Middle frontal gyrus (tissue), 1 donor: Measurements from ENCODE around the gene WDR26.
"Not testable (repeated sequence)": the region's sequence is repeated elsewhere in the genome, so short reads cannot be mapped to it uniquely, and the experiment has no call there.

ENCODE experiments used
- DNase-seq: peaks from one replicate; pipeline ENCODE4 v3.0.0-alpha.2; 2015; ENCODE audit warnings: low spot score; ENCODE audit errors: extremely low spot score

The WDR26 gene

DNA sequence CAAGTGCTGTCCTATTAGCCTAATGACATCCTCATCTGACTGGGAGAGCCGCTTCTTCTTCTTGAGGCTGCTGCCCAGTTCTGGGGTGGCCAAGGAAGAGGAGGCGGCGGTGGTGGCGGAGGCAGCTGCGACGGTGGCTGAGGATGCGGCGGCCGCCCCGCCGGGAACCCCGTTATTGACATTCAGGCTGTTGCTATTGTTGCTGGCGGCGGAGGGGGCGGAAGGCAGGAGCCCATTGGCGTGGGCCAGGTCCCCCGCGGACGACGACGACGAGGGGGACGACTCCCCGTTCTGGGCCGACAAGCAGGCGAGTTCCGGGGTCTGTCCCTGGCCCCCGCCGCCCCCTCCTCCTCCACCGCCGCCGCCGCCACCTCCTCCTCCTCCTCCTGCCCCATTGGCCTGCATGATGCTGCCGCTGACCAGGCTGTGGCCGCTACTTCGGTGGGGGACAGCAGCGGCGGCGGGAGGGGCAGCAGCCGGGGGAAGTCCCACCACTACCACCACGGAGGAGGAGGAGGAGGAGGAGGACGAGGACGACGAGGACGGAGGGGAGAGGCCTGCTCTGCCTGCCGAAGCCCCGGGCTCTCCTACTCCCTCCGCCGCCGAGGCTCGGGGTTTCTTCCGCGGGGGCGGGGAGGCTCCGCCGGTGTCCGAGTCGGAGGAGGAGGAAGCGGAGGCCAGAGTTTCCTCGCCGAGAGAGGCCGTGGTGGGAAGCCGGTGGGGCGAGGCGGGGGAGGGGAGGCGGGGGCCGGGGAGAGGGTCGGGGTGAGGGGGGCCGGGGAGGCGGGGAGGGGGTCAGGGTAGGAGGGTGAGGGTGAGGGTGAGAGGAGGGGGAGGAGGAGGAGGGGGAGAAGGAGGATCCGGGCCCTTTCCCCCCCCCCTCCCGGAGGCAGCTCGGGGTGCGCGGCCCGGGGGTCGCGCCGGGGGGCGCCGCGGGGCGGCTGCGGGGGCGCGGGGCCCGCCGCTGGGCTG lies 610 bp downstream of the WDR26 start:
- no peak for DNase-seq

DNA sequence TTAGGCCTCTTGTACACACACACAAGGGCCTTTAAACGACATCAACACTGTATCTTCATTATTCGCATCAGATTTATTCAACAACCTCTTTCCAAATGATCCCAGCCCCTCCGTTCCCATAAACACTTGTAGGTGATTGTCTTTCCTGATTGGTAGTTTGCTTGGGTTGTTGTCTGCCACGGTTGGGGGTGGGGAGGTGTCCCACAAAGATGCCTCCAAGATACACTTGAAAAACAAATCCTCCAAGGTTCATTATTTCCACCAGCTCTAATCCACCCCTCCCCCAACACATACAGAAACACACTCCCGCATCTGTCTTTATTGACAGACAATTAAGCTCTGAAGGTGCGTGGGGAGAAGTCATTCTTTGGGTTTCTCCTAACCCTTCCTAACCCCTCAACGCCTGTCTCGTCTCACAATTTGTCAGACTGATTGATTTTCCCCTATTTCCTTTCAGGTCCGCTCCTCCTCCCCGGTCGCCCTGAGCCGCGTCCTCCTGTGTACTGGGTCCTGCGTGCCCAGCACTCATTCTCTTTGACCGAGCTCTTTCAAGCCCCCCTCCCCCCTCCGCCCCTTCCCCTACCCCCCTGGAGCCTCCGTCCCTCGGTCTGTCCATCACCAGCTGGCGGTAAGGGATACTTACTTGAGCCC lies 1.4 kb downstream of the WDR26 start:
- DNase-seq = no peak

DNA sequence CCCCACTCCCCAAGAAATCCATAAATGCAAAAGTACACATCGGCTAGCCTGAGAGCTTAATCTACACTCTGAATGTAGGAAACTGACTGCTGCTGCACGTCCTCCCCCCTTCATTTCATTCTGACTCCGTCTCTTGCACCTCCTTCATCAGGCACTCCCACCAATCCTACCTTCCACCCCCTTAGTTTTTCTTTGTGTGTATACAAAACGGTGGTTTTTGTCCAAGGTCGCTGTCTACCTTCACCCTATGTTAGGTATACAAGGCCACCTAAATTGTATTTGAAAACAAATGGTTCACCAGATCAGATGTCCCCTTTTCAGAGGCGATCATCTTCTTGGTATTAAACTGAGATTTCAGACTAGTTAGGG lies 1.9 kb downstream of the WDR26 start:
- DNase-seq = no peak

DNA sequence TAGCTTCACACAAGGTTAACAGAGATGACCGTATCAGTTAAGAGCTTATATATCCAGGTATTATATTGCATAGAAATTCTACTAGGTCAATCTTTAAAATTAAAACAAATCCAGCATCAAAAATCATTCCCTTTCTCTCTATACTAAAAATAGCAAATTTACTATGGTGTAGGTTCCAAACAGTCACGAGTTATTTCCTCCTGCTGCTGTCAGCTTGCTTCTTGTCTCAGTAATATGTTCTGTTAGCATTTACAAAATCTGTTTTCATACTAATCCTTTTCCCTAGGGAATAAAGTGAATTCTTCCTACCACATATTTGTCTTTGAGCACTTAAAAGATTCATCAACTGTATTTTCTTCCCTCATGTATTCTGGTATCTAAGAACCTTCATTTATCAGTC lies 2.5 kb downstream of the WDR26 start:
- no peak for DNase-seq

DNA sequence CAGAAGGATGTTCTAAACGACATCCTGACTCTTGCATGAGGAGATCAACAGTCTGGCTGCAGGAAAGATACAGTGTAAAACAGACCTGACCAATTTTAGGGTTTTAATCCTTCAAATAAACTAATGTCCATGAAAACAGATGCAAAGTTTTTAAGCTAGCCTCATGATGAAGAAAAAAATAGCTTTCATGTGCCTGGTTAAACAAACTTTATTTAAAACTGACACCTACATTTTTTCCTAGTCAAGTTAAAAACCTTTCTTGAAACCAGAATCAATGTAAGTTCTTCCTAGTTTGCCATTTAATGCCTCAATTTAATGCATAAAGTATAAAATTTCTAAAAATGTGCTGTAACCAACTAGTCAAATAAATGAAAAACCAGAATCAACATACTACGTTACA lies 2.9 kb downstream of the WDR26 start:
- DNase-seq = no peak

DNA sequence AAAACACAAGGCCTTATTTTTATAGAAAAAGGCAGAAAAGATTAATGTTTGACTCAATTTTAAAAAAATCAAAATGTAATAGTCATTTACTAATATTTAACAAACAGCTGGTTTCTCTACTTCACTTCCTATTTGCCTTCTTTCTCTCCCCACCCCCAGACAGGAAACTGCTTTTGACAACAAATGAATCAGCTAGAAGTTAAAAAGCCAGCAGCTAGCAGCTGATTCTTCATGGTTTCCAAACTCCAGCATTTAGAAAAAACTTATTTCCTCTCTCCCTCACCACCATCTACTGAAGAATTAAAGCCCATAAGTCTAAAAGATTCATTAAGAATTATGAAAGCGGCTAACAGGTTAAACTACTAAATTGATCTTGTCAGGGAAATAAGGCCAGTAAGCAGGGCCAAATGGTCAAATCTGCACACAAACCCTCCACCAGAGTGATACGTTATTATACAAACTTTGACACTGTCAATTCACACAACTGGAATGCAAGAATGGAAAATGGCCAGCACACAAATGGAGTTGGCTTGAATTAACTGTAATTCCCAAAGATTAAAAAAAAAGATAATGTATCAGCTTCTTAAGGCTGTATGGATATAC lies 4.0 kb downstream of the WDR26 start:
- no peak for DNase-seq

DNA sequence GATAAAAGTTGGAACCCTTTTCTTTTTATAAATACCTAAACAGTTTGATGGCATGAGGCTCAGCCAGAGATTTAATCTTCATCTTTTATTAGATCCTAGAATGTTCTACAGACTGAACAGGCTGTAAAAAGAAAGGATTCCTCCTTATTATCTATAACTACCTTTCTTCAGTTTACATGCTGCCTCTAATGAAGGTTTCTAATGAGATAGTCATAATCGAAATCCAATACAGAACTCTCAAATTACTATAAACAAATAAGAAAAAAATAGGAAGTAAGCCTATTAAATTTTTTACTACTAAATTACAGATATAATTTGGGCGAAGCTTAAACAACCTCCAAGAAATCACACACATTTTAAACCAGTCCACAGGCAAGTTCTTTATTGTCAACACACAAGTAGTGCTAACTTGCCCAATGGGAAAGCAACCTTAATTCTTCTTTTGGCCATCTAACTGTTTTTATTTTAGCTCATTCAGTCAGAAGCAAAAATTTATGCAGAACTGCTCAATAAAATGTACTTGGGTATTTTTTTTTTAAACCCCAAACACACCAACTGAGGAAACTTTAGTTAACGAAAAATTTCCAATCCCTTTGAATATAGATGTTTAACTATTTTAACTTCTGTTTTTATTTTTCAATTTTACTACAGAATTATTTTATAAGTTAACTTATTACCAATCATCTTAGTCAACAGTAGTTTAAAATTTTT lies 4.8 kb downstream of the WDR26 start:
- no peak for DNase-seq

DNA sequence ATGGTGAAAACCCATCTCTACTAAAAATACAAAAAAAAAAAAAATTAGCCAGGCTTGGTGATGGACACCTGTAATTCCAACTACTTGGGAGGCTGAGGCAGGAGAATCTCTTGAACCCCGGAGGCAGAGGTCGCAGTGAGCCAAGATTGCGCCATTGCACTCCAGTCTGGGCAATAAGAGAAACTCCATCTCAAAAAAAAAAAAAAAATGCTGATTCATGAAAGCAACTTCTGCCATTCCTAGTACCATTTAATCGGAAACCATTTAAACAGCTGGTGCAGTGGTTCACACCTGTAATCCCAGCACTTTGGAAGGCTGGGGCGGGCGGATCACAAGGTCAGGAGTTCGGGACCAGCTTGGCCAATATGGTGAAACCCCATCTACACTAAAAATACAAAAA lies 5.9 kb downstream of the WDR26 start:
- not testable (repeated sequence) for DNase-seq

DNA sequence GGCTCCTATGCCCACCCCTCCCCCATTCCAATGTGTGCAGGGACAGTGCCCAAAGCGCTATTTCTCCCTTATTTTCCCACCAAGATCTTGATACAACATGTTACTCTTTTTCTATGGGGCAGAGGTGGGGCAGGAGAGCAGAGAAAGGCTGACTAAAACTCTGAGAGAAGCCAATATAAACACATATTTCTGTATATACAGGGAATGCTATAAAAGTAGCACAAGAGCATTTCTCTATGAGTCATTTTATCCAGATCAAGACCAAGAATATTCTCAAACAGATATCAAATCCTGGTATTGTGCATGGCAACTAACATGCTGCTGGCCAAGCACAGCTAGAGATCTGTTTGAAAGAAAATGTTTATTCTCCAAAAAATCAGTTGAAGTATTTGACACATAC lies 7.3 kb downstream of the WDR26 start:
- DNase-seq = no peak

DNA sequence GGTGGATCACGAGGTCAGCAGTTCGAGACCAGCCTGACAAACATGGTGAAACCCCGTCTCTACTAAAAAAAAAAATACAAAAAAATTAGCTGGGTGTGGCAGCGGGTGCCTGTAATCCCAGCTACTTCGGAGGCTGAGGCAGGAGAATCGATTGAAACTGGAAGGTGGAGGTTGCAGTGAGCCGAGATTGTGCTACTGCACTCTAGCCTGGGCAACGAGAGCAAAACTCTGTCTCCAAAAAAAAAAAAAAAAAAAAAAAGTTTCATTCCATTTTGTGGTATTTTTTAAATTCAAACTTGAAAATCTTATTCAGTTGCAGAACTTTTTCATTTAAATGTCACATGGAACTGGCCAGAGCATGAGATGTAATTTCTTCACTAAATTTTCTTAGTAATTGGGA lies 7.7 kb downstream of the WDR26 start:
- DNase-seq = not testable (repeated sequence)

DNA sequence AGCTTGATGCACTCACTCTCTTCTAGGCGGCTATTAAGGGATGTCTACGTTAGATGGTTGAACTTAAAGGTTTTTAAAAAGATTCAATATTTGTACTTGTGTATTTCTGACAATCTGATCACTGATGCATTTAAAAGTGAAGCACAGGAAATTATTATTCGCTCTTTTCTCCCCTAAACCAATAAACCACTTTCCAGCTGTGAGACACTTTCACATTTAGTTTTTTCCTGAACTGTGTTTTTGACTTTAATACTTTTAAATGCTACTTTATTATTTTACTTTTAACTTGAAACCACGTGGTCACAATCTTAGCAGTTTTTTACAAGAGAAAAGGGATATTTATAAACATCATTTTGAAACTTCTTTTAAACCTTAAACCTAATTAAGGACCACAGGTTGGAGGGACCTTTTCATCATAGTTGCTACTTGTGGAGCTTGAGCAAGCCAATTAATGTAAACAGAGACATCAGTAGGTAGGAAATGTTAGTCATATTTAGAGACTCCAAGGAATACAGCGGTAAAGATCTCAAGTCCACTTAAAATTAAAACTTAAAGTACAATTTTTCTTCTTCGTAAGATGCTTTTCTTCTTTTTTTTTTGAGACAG lies 9.2 kb downstream of the WDR26 start:
- no peak for DNase-seq

DNA sequence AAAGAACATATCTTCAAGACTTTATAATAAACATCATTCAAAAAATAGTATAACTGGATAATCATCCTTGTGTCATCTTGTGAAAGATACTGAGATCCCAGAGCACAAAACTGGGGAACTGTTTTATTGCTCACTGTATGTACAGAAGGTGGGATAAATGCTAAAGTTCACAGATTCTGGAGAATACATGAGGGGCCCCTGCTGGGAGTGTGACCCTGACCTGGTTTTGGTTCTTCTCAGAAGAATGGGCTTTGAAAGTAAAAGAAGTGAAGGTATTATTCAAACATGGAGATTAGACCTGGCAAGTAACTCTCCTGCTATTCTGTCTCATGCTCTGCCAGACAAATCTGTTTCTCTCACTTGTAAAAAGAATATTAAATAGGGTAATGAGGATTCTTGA lies 14.5 kb downstream of the WDR26 start:
- DNase-seq = no peak

DNA sequence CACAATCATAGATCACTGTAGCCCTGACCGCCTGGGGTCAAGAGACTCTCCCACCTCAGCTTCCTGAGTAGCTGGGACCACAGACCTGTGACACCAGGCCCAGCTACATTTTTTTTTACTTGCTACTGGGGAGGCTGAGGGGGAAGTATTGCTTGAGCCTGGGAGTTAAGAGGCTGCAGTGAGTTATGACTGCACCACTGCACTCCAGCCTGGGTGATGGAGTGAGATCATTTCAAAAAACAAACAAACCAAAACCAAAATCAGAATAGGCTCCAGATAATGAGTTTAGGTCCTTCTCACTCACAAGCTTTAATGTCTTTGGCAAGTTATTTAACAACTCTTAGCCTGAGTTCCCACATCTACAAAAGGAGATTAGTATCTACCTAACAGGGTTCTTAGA lies 22.8 kb downstream of the WDR26 start:
- DNase-seq = no peak

DNA sequence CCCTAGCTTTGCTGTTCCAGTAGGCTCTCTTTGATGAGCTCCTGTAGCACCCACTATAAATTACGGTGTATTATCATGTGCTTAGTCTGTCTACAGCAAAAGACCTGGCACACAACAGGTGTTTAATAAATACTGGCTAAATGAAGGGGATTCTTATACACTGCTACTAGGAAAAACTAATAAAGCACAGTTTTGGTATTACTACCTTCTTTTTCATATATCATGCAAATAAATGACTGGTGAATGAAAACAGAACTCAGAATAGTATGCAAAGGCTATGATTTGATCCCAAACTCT lies 26.4 kb downstream of the WDR26 start:
- no peak for DNase-seq

DNA sequence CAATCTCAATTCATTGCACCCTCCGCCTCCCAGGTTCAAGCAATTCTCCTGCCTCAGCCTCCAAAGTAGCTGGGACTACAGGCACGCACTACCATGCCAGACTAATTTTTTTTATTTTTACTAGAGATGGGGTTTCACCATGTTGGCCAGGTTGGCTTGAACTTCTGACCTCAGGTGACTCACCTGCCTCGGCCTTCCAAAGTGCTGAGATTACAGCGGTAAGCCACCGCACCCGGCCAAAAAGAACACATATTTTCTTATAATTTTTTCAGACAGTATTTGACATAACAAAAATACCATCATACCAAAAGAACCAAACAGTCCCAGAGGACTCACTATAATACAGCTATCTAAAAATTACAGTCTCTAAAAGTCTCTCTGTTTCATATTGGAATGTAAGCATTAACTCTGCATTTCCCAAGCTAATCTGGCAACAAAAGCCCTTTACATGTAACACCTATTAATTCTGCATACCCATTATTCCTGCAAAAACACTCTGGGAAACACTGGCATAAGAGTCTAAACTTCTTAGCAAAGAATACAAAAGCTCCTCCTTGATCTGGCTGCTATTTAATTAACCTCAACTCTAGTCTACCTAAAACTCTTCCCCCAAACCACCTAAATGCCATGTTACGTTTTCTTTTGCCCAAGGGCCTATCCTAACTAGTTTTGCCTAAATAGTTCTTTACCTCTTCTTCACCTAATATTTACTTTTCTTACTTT lies 26.9 kb downstream of the WDR26 start:
- no peak for DNase-seq

DNA sequence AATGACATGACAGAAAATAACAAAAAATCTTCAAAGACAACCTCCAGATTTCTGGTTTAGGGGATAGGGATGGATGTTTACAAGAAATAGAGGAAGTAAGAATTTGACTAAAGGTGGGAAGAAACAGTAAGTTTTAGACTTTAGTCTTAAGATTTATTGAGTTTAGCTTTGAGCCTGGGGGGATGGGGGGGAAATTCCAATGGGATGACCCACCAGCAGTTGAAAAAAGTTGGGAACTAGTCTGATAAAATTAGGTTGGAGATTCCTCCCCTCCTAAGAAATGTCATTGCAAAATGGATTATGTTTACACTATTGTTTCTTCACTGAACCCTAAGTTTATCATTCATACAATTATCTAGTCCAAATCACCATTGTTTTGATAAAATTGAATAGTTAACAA lies 28.4 kb downstream of the WDR26 start:
- DNase-seq = no peak

DNA sequence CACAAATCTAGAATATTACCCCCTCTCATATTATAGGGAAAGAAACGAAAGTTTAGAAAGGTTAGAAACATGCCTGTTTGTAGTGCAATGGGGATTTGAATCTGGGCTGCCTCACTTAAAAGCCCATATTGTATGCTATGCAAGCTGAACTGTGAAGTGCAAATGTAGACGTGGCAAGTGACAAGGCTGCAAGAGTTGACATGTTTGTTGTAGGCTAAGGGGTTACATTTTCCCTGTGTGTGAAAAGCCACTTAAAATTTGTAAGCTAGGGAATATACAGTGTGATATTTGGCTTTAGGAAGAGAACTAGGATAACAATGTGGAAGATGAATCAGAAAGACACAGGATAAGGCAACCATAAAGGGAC lies 29.0 kb downstream of the WDR26 start:
- DNase-seq = no peak

DNA sequence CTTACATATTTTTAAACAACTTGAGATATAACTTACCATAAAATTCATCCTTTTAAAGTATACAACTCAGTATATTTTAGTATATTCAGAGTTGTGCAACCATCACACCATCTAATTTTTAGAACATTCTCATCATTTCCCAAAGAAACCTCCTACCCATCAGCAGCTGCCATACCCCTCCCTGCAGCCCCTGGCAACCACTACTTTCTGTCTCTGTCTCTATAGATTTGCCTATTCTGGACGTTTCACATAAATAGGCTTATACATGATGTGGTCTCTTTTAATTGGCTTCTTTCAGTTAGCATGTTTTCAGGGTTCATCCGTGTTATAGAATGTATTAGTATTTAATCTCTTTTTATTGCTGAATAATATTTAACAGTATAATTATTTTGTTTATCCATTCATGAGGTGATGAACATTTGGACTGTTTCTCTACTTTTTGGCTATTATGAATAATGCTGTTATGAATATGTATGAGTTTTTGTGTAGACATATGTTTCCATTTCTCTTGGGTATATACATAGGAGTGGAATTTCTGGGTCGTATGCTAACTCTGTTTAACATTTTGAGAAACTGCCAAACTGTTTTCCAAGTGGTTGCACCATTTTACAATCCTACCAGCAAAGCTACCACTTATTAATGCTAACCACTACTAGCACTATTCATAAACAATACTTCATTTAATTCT lies 29.5 kb downstream of the WDR26 start:
- no peak for DNase-seq

DNA sequence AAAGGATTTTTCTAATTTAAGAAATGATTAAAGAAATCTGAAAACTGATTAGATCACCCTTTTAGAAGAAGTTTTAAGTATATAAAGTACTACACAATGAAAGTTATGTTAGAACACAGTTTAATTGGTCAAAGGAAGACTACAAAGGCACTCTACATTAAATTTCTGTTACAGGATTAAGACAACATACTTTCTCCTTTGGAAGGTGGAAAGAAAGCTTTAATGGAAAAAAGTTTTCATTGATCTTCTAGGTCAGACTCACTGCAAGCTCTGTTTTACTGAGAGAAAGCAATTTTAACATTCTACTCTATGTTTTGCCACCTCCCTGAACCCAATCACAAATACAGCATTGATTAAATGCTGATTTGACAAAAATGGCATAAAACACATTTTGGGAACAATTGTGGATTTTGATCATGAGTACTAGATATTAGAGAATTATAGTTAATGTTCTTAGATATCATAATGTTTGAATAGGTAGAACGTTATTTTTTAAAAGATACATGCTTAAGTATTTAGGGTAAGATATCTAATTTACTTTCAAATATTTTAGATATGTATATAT lies 32.0 kb downstream of the WDR26 start:
- no peak for DNase-seq

DNA sequence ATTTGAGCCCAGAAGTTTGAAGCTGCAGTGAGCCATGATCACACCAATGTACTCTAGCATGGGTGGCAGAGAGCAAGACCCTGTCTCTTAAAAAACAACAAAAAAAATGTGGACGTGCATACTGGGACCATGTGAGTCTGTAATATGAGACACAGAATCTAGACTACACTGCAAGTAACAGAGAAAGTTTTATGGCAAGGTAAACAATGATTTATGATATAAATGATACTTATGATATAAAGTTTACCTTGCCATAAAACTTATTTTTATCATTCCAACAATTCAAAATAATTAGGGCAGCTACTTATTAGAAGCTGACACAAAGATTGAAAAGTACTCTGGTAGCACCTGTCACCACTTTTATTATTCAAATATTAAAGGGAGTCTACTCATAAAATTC lies 34.7 kb downstream of the WDR26 start:
- no peak for DNase-seq
